Right atrium auricular region (tissue), 2 donors: ENCODE measurements around the gene DPEP2NB. TPM values are rescaled to one million over a fixed set of nuclear protein-coding genes. Genes with fewer than 3 reads are reported as not detected.
"Not testable (repeated sequence)": the region's sequence is repeated elsewhere in the genome, so short reads cannot be mapped to it uniquely, and the experiment has no call there.

Experiments used
- DNase-seq: peaks from one replicate; pipeline ENCODE4 v3.0.0-alpha.2; 2019; ENCODE audit warnings: low spot score
- H3K27ac ChIP-seq, 2 donors: fragments of 200-600 bp; sonication (generic); 1 replicate in 1 of 2; 2 replicates in 1 of 2; pipeline ENCODE4 v1.5.1; 2016 to 2019
- H3K27me3 ChIP-seq, 2 donors: fragments of 200-600 bp; sonication (generic); one replicate each; pipeline versions ENCODE4 v1.5.1 to v1.6.0; 2017 to 2019
- H3K36me3 ChIP-seq: fragments of 200-600 bp; sonication (generic); one replicate; pipeline ENCODE4 v1.5.1; 2016
- H3K4me1 ChIP-seq, 2 donors: fragments of 200-600 bp; sonication (generic); one replicate each; pipeline versions ENCODE4 v1.5.1 to v1.6.0; 2017 to 2019
- H3K4me3 ChIP-seq, 2 donors: fragments of 200-600 bp; sonication (generic); 1 replicate in 1 of 2; 2 replicates in 1 of 2; pipeline ENCODE4 v1.5.1; 2017 to 2019; ENCODE audit warnings: mild to moderate bottlenecking in 1 of 2, moderate library complexity in 1 of 2
- H3K9me3 ChIP-seq, 2 donors: fragments of 200-600 bp; sonication (generic); one replicate each; pipeline ENCODE4 v1.5.1; 2019
- total RNA-seq, 2 donors: library from RNA; depleted of rRNA; stranded (reverse); fragments of >200 nt; gene quantifications; one replicate each; pipeline ENCODE4 v1.1.0, GENCODE V29; 2016
- TF ChIP-seq, protein P1 (sequence below), 2 donors: fragments of 200-600 bp; sonication (generic); IDR thresholded peaks; one replicate each; pipeline ENCODE4 v1.5.1; 2019; ENCODE audit warnings: antibody characterized with exemption in 2 of 2

Gene DPEP2NB
- total RNA-seq, 2 donors from 2014 or later: not detected

DNA sequence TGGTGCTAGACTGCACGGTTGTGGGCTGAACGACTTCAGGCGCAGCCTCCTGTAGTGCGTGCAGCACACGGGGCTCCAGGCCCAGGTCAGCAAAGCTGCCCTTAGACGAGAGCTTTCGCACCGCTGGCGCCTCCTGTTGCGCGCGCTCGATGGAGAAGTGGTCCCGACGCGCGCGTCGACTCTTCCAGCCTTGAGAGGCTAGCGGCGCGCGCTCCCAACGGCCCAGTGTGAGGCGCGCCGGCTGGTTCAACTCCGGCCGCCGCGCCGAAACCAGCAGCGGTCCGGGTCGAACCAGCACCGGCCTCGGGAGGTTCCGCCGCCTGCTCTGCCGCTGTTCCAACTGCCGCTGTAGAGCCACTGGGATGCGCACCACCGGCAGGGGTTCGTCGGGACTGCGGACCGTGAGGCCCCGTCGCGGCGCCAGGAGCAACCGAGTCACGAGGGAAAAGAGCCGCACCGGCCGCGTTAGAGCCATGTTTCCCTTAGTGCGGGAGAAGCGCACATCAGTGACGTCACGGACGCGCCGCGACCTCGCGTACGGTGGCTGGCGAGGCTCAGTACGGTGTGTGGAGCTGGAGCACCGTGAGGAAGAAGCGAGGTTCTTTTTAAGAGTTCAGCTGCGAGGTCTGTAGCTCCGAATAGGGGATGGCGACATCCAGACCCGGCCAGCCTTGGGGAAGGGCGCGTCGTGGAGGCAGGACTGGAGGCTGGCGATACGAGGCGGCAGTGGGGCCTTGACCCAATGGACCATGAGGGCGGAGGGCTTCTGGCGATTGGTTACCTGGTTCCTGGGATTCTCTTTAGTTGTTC, 7.2 kb upstream of the DPEP2NB start, which contains the start of the genes DDX28 and DUS2:
TSS of gene DDX28 (minus strand) at position 505 of the 810 bp plus-strand sequence. CDS start at position 475, 30 bp downstream.
TSS of gene DUS2 (plus strand) at position 557 of the 810 bp plus-strand sequence. CDS start 14,740 bp downstream, outside the sequence.
- DNase-seq: peak; percentile 93
- Histone ChIP-seq H3K27ac (peak within 1 kb of the TSS; percentile 84 to 85), H3K27me3 (no peaks in the 10 kb centered on the region), H3K4me1 (peaks cover 0 to 28% of the 10 kb centered on the region in 2 donors), H3K36me3 (no peaks in the 10 kb centered on the region), H3K4me3 (peak within 1 kb of the TSS; percentile 83 to 90), H3K9me3 (no peaks in the 10 kb centered on the region)
- TF ChIP-seq, protein P1, sequence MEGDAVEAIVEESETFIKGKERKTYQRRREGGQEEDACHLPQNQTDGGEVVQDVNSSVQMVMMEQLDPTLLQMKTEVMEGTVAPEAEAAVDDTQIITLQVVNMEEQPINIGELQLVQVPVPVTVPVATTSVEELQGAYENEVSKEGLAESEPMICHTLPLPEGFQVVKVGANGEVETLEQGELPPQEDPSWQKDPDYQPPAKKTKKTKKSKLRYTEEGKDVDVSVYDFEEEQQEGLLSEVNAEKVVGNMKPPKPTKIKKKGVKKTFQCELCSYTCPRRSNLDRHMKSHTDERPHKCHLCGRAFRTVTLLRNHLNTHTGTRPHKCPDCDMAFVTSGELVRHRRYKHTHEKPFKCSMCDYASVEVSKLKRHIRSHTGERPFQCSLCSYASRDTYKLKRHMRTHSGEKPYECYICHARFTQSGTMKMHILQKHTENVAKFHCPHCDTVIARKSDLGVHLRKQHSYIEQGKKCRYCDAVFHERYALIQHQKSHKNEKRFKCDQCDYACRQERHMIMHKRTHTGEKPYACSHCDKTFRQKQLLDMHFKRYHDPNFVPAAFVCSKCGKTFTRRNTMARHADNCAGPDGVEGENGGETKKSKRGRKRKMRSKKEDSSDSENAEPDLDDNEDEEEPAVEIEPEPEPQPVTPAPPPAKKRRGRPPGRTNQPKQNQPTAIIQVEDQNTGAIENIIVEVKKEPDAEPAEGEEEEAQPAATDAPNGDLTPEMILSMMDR (IDR thresholded peaks at IDR 0.05): peak in 1 of 2 donors; percentile 27

DNA sequence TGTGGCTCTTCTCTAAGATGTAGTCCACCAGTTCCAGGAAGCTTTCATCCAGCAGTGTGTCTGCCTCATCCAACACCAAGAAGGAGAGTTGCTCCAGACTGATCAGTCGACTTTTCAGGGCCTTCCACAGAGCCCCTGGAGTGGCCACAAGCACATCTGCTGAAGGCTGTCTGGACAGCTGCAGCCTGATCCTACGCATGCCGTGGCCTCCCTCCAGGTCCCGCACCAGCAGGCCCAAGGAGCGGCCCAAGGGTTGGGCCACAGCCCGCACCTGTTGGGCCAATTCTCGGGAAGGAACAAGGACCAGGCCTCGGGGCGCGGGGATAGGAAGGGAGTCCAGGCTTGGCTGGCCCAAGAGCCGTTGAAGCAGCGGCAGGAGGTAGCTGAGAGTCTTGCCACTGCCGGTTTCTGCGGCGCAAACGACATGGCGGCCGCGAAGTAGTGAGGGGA, 6.6 kb upstream of the DPEP2NB start:
- Histone ChIP-seq H3K27ac (peak overlapping the region; percentile 84 to 85), H3K9me3 (no peaks in the 10 kb centered on the region), H3K36me3 (no peaks in the 10 kb centered on the region), H3K4me1 (peaks cover 0 to 28% of the 10 kb centered on the region in 2 donors), H3K4me3 (peak overlapping the region; percentile 83 to 90), H3K27me3 (no peaks in the 10 kb centered on the region)
- TF ChIP-seq, protein P1 (IDR thresholded peaks at IDR 0.05): no peak
- no peak for DNase-seq

DNA sequence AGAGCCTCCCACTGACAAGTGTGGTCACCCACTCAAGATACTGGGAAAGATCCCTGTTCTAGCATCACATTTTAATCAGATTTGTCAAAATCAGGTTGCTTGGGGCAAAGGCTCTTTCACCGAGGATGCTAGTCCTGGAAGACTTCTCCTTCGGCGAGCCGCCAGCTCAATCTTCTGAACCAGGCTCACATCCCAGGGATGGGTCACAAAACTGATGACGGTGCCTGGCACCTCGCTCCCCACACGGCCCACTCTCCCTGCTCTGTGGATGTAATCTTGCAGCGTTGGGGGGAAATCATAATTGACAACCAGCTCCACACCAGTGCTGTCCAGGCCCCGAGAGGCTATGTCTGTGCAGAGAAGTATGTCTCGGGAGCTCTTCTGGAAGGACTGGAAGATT, 5.8 kb upstream of the DPEP2NB start:
- Histone ChIP-seq H3K4me3 (peak overlapping the region in 1 of 2 donors; percentile 83), H3K36me3 (no peaks in the 10 kb centered on the region), H3K27ac (no peak overlapping the region), H3K9me3 (no peaks in the 10 kb centered on the region), H3K4me1 (peaks cover 0 to 28% of the 10 kb centered on the region in 2 donors), H3K27me3 (no peaks in the 10 kb centered on the region)
- no peak for DNase-seq
- TF ChIP-seq, protein P1 (IDR thresholded peaks at IDR 0.05): no peak

DNA sequence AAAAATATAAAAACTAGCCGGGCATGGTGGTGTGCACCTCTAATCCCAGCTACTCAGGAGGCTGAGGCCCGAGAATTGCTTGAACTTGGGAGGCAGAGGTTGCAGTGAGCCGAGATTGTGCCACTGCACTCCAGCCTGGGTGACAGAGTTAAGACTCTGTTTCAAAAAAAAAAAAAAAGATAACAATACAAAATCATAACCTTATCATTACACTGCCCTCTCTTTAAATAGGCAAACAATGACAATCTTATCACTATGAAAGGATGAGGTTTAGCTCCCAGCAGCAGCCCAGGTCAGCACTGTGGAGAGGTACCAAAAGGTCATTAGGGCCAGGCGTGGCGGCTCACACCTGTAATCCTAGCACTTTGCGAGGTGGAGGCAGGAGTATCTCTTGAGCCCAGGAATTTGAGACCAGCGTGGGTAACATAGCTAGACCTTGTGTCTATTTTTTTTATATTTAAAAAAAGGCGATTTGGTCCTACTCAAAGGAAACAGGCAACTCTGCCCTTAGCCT, 3.5 kb upstream of the DPEP2NB start:
- H3K36me3 ChIP-seq: no peaks in the 10 kb centered on the region

DNA sequence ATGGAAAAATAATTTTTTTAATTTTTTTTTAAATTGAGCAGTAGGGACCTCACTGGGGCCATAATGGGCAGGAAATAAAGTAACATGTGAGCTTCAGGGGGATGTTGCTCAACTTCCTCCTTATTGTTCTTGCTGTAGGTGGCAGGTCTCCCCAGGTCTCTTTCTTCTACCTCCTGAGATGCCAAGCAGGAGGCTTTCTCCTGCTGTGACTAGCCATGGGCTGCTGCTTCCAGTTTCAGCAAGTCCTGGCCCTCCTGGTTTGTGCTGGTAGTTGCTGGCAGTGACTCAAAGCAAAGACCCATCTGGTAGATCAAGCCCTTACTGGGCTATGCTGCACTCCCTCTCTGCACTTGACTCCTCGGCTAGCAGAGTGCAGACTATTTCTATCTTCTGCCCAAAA, 2.3 kb downstream of the DPEP2NB start:
- Histone ChIP-seq H3K9me3 (no peaks in the 10 kb centered on the region), H3K27me3 (no peaks in the 10 kb centered on the region), H3K27ac (no peak overlapping the region), H3K4me3 (no peak overlapping the region), H3K4me1 (no peaks in the 10 kb centered on the region), H3K36me3 (no peaks in the 10 kb centered on the region)
- TF ChIP-seq, protein P1 (IDR thresholded peaks at IDR 0.05): no peak
- DNase-seq: no peak

More for the DNA sequence above, 3.5 kb upstream of the DPEP2NB start:
- H3K27me3 ChIP-seq: no peaks in the 10 kb centered on the region
- H3K9me3 ChIP-seq: no peaks in the 10 kb centered on the region
- no peak for DNase-seq
- H3K4me3 ChIP-seq: no peak overlapping the region
- peaks cover 0 to 26% of the 10 kb centered on the region in 2 donors for H3K4me1 ChIP-seq
- TF ChIP-seq, protein P1 (IDR thresholded peaks at IDR 0.05): no peak
- no peak overlapping the region for H3K27ac ChIP-seq

DNA sequence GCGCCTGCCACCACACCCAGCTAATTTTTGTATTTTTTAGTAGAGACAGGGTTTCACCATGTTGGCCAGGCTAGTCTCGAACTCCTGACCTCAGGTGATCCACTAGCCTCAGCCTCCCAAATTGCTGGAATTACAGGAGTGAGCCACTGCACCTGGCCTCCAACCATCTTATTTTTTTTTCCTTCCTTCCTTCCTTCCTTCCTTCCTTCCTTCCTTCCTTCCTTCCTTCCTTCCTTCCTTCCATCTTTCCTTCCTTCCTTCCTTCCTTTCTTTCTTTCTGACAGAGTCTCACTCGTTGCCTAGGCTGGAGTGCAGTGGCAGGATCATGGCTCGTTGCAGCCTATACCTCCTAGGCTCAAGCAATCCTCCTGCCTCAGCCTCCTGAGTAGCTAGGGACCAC, 5.8 kb downstream of the DPEP2NB start:
- H3K9me3 ChIP-seq, H3K27ac ChIP-seq, DNase-seq, H3K4me1 ChIP-seq, H3K4me3 ChIP-seq, H3K27me3 ChIP-seq, H3K36me3 ChIP-seq: not testable (repeated sequence)
